ENCODE results near the gene AGAP1. TPM values are rescaled to one million over a fixed set of nuclear protein-coding genes. Genes with fewer than 3 reads are reported as not detected.

AGAP1 gene
- total RNA-seq, 3 donors from 2014 or later (not counting 1 experiment from before 2014, with no cell fraction given): 42.0 to 56.4 (median 45.7) TPM

GRCh38 chr2:235976956-235977355 lies 483.1 kb downstream of the AGAP1 start:
- no peaks in the 10 kb centered on the region for H3K9me3 ChIP-seq (ENCODE audit: control insufficient read depth, insufficient read depth, low read length)
- H3K27me3 ChIP-seq (ENCODE audit: control insufficient read depth, insufficient read depth, low read length): no peaks in the 10 kb centered on the region
- DNase-seq (no peak), ATAC-seq (no peak)
- no peaks in the 10 kb centered on the region for H3K4me1 ChIP-seq (ENCODE audit: control insufficient read depth, insufficient read depth, low read length)
- no peak for TF ChIP-seq CTCF (IDR thresholded peaks at IDR 0.05)
- Mint-ChIP-seq H3K4me3 (no peak overlapping the region), H3K4me1 (peaks cover 0 to 6% of the 10 kb centered on the region in 2 donors), H3K9me3 (no peaks in the 10 kb centered on the region), H3K27me3 (ENCODE audit: low read depth in 2 of 2) (no peaks in the 10 kb centered on the region), H3K36me3 (peaks cover 6% of the 10 kb centered on the region), H3K27ac (no peak overlapping the region)
- no peaks in the 10 kb centered on the region for H3K36me3 ChIP-seq (ENCODE audit: control insufficient read depth, insufficient read depth, low read length)
- H3K4me3 ChIP-seq (ENCODE audit: low read length): no peak overlapping the region
- WGBS (ENCODE audit: insufficient coverage): 93% methylated on average over 11 of the region's 11 CpGs
- intact Hi-C loops (cut with micrococcal nuclease): no loop called here
- H3K27ac ChIP-seq (ENCODE audit: low read length): no peak overlapping the region

GRCh38 chr2:235977445-235977844 lies 483.6 kb downstream of the AGAP1 start:
- Histone ChIP-seq H3K36me3 (ENCODE audit: control insufficient read depth, insufficient read depth, low read length) (no peaks in the 10 kb centered on the region), H3K4me3 (ENCODE audit: low read length) (no peak overlapping the region), H3K9me3 (ENCODE audit: control insufficient read depth, insufficient read depth, low read length) (no peaks in the 10 kb centered on the region), H3K27me3 (ENCODE audit: control insufficient read depth, insufficient read depth, low read length) (no peaks in the 10 kb centered on the region), H3K4me1 (ENCODE audit: control insufficient read depth, insufficient read depth, low read length) (no peaks in the 10 kb centered on the region), H3K27ac (ENCODE audit: low read length) (no peak overlapping the region)
- Mint-ChIP-seq H3K27ac (no peak overlapping the region), H3K9me3 (no peaks in the 10 kb centered on the region), H3K27me3 (ENCODE audit: low read depth in 2 of 2) (no peaks in the 10 kb centered on the region), H3K4me3 (no peak overlapping the region), H3K36me3 (peaks cover 6% of the 10 kb centered on the region), H3K4me1 (peaks cover 0 to 6% of the 10 kb centered on the region in 2 donors)
- no peak for TF ChIP-seq CTCF (IDR thresholded peaks at IDR 0.05)
- ATAC-seq: no peak
- WGBS (ENCODE audit: insufficient coverage): 86% methylated on average over 9 of the region's 9 CpGs
- intact Hi-C loops (cut with micrococcal nuclease): no loop called here
- DNase-seq: no peak

GRCh38 chr2:235978022-235978421 lies 484.2 kb downstream of the AGAP1 start:
- H3K4me3 ChIP-seq (ENCODE audit: low read length): no peak overlapping the region
- no peaks in the 10 kb centered on the region for H3K27me3 Mint-ChIP-seq (ENCODE audit: low read depth in 2 of 2)
- no peak overlapping the region for H3K27ac Mint-ChIP-seq
- H3K9me3 ChIP-seq (ENCODE audit: control insufficient read depth, insufficient read depth, low read length): no peaks in the 10 kb centered on the region
- no peaks in the 10 kb centered on the region for H3K36me3 ChIP-seq (ENCODE audit: control insufficient read depth, insufficient read depth, low read length)
- no peak for ATAC-seq
- H3K27me3 ChIP-seq (ENCODE audit: control insufficient read depth, insufficient read depth, low read length): no peaks in the 10 kb centered on the region
- H3K36me3 Mint-ChIP-seq: peaks cover 6% of the 10 kb centered on the region
- no peak for DNase-seq
- no peak for TF ChIP-seq CTCF (IDR thresholded peaks at IDR 0.05)
- no peak overlapping the region for H3K27ac ChIP-seq (ENCODE audit: low read length)
- H3K4me3 Mint-ChIP-seq: no peak overlapping the region
- WGBS (ENCODE audit: insufficient coverage): 90% methylated on average over 1 of the region's 1 CpG
- H3K4me1 Mint-ChIP-seq: peaks cover 0 to 6% of the 10 kb centered on the region in 2 donors
- intact Hi-C loops (cut with micrococcal nuclease): no loop called here
- H3K9me3 Mint-ChIP-seq: no peaks in the 10 kb centered on the region
- no peaks in the 10 kb centered on the region for H3K4me1 ChIP-seq (ENCODE audit: control insufficient read depth, insufficient read depth, low read length)

- peaks cover 6% of the 10 kb centered on the region for H3K36me3 Mint-ChIP-seq
- Histone ChIP-seq H3K4me1 (ENCODE audit: control insufficient read depth, insufficient read depth, low read length) (no peaks in the 10 kb centered on the region), H3K27me3 (ENCODE audit: control insufficient read depth, insufficient read depth, low read length) (no peaks in the 10 kb centered on the region), H3K36me3 (ENCODE audit: control insufficient read depth, insufficient read depth, low read length) (no peaks in the 10 kb centered on the region), H3K9me3 (ENCODE audit: control insufficient read depth, insufficient read depth, low read length) (no peaks in the 10 kb centered on the region), H3K27ac (ENCODE audit: low read length) (no peak overlapping the region), H3K4me3 (ENCODE audit: low read length) (no peak overlapping the region)
- H3K9me3 Mint-ChIP-seq: no peaks in the 10 kb centered on the region
- intact Hi-C loops (cut with micrococcal nuclease): no loop called here
- ATAC-seq (no peak), DNase-seq (no peak)
- H3K27ac Mint-ChIP-seq: no peak overlapping the region
- H3K4me3 Mint-ChIP-seq: no peak overlapping the region
- TF ChIP-seq CTCF (IDR thresholded peaks at IDR 0.05): no peak
- H3K27me3 Mint-ChIP-seq (ENCODE audit: low read depth in 2 of 2): no peaks in the 10 kb centered on the region
- peaks cover 0 to 6% of the 10 kb centered on the region in 2 donors for H3K4me1 Mint-ChIP-seq
- 87% methylated on average over 8 of the region's 8 CpGs for WGBS (ENCODE audit: insufficient coverage)
Observed at GRCh38 chr2:235979037-235979436, 485.2 kb downstream of the AGAP1 start.

All from natural killer cell (primary cell).